ENCODE data around the gene CUX1.
A peak's percentile ranks its signal among the peaks of the same experiment; 100 is the strongest.

Gene CUX1

DNA sequence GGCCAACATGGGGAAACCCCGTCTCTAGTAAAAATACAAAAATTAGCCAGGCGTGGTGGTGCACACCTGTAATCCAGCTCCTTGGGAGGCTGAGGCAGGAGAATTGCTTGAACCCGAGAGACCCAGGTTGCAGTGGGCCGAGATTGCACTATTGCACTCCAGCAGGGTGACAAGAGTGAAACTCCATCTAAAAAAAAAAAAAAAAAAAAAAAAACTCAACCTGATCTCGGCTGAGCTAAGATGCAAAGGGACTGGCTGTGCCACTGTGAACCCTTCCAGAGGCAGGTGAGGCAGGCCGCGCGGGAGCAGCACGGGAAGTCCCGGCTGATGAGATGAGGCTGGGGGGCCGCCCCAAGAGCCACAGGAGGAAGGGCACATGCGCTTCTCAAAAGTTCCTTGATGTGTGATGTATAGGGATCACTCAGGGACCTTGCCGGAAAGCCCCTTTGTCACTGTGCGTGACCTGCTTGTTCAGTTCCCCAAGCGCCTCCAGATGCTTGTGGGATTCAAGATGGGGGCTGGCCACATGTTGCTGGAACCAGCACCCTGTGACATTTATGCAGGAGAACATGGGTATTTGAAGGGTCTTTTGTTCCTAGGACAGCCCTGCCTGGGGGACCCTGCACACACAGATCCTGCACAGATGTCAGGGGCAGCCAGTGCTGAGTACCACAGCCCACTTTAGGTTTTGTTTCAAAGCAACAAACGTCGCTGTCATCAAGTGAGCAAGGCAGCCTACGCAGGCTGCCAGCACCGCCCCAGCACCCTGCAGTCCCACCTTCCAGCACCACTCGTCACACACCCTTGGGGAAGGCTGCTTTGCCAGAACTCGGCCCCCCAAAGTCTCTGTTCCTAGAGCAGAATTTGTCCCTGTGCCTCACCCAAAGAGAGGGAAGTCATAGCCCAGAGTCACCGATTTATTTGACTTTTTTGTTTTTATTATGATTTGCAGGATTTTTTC lies 394.4 kb downstream of the CUX1 start:
- no peak for DNase-seq (ENCODE audit: low read depth)
- TF ChIP-seq, protein P1, sequence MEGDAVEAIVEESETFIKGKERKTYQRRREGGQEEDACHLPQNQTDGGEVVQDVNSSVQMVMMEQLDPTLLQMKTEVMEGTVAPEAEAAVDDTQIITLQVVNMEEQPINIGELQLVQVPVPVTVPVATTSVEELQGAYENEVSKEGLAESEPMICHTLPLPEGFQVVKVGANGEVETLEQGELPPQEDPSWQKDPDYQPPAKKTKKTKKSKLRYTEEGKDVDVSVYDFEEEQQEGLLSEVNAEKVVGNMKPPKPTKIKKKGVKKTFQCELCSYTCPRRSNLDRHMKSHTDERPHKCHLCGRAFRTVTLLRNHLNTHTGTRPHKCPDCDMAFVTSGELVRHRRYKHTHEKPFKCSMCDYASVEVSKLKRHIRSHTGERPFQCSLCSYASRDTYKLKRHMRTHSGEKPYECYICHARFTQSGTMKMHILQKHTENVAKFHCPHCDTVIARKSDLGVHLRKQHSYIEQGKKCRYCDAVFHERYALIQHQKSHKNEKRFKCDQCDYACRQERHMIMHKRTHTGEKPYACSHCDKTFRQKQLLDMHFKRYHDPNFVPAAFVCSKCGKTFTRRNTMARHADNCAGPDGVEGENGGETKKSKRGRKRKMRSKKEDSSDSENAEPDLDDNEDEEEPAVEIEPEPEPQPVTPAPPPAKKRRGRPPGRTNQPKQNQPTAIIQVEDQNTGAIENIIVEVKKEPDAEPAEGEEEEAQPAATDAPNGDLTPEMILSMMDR (IDR thresholded peaks at IDR 0.05; ENCODE audit: insufficient read depth, low read depth, low read length, missing control alignments): no peak
- H3K4me3 ChIP-seq (ENCODE audit: low read length): no peak overlapping the region

DNA sequence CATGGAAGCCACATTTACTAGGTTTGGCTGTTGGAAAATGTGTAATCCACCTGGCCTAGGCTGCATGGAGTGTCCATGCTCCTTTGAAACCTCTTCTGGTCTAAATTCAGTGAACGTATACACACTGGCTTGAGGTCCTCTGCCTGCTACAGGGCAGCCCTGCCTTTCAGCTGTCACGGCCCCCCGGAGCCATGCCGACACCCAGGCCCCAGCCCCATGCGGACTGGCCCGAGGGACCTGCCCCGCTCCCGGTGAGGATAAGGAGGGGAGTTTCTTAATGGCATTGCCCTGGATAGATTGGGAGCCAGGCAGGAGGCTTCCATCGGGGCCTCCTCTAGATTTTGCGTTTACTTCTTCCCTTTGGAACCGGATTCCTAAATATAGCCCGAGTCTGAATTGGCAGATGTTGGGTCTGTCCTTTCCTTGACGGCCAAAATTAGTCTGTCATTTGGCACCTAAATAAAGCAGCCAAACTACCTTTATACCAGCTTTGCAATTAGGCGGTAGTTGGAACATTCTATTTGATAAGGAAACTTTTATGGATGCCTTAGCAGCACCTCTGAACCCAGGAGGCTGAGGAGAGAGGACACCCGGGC lies 397.1 kb downstream of the CUX1 start:
- no peak for DNase-seq (ENCODE audit: low read depth)
- TF ChIP-seq, protein P1 (IDR thresholded peaks at IDR 0.05; ENCODE audit: insufficient read depth, low read depth, low read length, missing control alignments): no peak
- H3K4me3 ChIP-seq (ENCODE audit: low read length): no peak overlapping the region

DNA sequence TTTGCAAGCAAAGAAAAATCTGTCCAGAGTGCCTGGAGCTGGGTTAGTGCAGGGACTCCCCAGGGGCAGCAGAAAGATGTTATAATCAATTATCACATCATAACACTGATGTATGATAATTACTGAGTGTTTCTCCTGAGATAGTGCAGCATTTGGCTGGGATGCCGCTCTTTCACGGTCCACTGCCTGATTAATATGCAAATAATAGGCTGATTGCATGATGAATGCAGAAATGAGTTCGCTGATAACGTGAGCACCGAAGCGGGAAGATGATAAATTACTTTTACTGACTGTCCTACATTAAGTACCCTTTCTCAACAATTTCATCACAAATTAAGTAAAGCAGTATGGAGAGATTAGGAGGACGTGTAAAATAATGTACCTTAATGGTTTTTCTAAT lies 397.8 kb downstream of the CUX1 start:
- TF ChIP-seq, protein P1 (IDR thresholded peaks at IDR 0.05; ENCODE audit: insufficient read depth, low read depth, low read length, missing control alignments): no peak
- DNase-seq (ENCODE audit: low read depth): no peak
- H3K4me3 ChIP-seq (ENCODE audit: low read length): no peak overlapping the region

DNA sequence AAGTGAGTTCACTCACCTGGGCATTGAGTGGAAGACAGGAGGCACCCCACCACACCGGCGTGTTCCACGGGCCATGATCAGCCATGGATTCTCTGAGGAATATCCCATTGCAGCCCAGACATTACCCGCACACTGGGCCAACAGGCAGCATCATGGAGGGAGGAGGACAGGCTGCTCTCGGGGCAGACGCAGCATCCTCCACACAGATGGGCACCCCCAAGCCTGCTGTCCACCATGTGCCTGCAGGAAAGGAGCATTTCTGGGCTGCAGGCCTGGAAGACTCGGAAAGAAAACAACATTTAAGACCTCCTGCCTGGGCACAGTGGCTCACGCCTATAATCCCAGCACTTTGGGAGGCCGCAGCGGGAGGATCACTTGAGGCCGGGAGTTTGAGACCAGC lies 398.3 kb downstream of the CUX1 start:
- DNase-seq (ENCODE audit: low read depth): no peak
- H3K4me3 ChIP-seq (ENCODE audit: low read length): no peak overlapping the region
- TF ChIP-seq, protein P1 (IDR thresholded peaks at IDR 0.05; ENCODE audit: insufficient read depth, low read depth, low read length, missing control alignments): no peak

DNA sequence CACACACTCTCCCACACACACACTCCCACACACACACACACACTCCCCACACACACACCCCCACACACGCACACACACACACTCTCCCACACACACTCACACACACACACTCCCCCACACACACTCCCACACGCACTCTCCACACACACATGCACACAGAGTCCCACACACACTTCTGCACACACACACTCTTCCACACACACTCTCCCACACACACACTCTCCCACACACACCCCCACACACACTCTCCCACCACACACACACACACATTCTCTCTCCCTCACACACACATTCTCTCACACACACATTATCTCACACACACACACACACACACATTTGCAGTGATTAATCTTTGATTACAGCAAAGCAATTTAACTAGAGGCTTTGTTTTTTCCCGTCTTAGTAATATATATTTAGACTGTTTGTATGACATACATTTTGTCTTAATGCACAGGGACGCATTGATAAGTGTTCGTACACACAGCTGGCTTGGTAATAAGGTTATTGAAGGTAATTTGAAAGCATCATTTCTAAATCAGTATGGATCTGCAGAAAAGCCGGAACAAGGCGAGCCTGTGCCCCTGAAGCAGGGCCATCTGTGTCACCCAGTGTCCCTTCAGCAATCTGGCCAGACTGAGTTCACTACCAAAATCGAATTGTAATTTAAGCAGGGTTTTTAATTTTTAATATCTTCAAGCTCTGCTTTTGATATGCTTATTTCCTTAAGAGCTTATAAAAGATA lies 399.3 kb downstream of the CUX1 start:
- TF ChIP-seq, protein P1 (IDR thresholded peaks at IDR 0.05; ENCODE audit: insufficient read depth, low read depth, low read length, missing control alignments): no peak
- H3K4me3 ChIP-seq (ENCODE audit: low read length): no peak overlapping the region
- no peak for DNase-seq (ENCODE audit: low read depth)

DNA sequence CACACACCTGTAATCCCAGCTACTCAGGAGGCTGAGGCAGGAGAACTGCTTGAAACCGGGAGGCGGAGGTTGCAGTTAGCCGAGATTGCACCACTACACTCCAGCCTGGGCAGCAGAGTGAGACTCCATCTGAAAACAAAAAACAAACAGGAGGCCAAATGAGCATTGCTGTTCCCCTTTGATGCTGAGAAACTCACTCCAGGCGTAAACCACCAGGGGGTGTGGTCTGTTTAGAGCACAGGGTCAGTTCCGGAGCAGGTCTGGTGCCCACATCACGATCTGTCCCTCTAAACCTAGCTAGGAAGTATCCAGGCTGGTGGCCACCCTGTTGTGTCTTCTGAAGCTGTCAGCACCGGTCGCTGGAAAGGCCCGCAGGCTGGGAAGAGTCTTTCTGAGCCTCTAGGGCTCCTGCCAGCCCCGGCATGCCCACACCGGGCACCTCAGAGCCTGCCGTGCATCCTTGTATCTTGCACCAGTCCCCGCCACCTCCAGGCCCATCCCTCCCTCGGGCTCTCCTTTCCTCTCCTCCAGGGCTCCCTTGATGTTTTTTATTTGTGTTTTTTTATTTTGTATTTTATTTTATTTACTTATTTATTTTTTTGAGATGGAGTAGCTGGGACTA lies 402.9 kb downstream of the CUX1 start:
- TF ChIP-seq, protein P1 (IDR thresholded peaks at IDR 0.05; ENCODE audit: insufficient read depth, low read depth, low read length, missing control alignments): peak; percentile 11
- H3K4me3 ChIP-seq (ENCODE audit: low read length): no peak overlapping the region
- peak; percentile 69 for DNase-seq (ENCODE audit: low read depth)

All from epithelial cell of esophagus (primary cell).